Gastroesophageal sphincter (tissue), 4 donors: ENCODE data around the gene ZC2HC1B. TPM values are rescaled to one million over a fixed set of nuclear protein-coding genes. Genes with fewer than 3 reads are reported as not detected.

Experiments
- ATAC-seq: fragments of 150-250 bp; one replicate; pipeline ENCODE4 v1.9.1; 2016; ENCODE audit warnings: mild to moderate bottlenecking, moderate library complexity
- H3K27ac ChIP-seq, 4 donors: fragments of 200-600 bp; sonication (generic) in 3 of 4; 1 replicate in 3 of 4; 2 replicates in 1 of 4; pipeline ENCODE4 v1.5.1; 2016 to 2019
- H3K27me3 ChIP-seq: fragments of 200-600 bp; sonication (generic); one replicate; pipeline ENCODE4 v1.5.1; 2019
- H3K36me3 ChIP-seq, 2 donors: fragments of 200-600 bp; sonication (generic); one replicate each; pipeline ENCODE4 v1.5.1; 2019; ENCODE audit warnings: control low read depth in 1 of 2
- H3K4me1 ChIP-seq, 3 donors: fragments of 200-600 bp; sonication (generic); 1 replicate in 2 of 3; 2 replicates in 1 of 3; pipeline ENCODE4 v1.5.1; 2016 to 2019; ENCODE audit warnings: control low read depth in 2 of 3
- H3K4me3 ChIP-seq, 2 donors: fragments of 200-600 bp; sonication (generic); one replicate each; pipeline ENCODE4 v1.5.1; 2019; ENCODE audit warnings: mild to moderate bottlenecking in 1 of 2, moderate library complexity in 1 of 2
- H3K9me3 ChIP-seq, 3 donors: fragments of 200-600 bp; sonication (generic); one replicate each; pipeline ENCODE4 v1.5.1; 2017 to 2019; ENCODE audit warnings: control low read depth in 2 of 3
- CTCF ChIP-seq, 4 experiments: fragments of 200-600 bp in 2 of 4; fragments of 450-650 bp in 2 of 4; sonication (generic) in 1 of 4; IDR thresholded peaks; one replicate each; pipeline ENCODE4 v1.5.1; 2017 to 2019; ENCODE audit warnings: antibody characterized with exemption in 4 of 4, mild to moderate bottlenecking in 2 of 4, moderate library complexity in 2 of 4
- EP300 ChIP-seq: sonication (generic); formaldehyde crosslinking; IDR thresholded peaks from one replicate; pipeline ENCODE4 v1.6.1; 2017; ENCODE audit warnings: antibody characterized with exemption, mild to moderate bottlenecking
- POLR2A ChIP-seq, 2 donors: fragments of 450-650 bp; IDR thresholded peaks; one replicate each; pipeline ENCODE4 v1.6.1; 2017; ENCODE audit warnings: antibody characterized with exemption in 2 of 2, mild to moderate bottlenecking in 2 of 2, moderate library complexity in 1 of 2
- POLR2AphosphoS5 ChIP-seq: sonication (generic); formaldehyde crosslinking; IDR thresholded peaks from one replicate; pipeline ENCODE4 v1.6.1; 2017; ENCODE audit warnings: antibody characterized with exemption
- WGBS, 2 donors: methylation state at CpG; one replicate each; pipeline ENCODE4 v1.1.5; 2018; ENCODE audit warnings: low coverage in 1 of 2; 5-methylcytosine and 5-hydroxymethylcytosine counted together
- total RNA-seq, 4 donors: library from RNA; depleted of rRNA; stranded (reverse); fragments of >200 nt; gene quantifications; one replicate each; pipeline ENCODE4 v1.1.0, GENCODE V29; 2016

The ZC2HC1B gene
- total RNA-seq, 4 donors from 2014 or later: not detected

- TF ChIP-seq POLR2A (IDR thresholded peaks at IDR 0.05) (no peak), POLR2AphosphoS5 (no peak), EP300 (no peak), CTCF (IDR thresholded peaks at IDR 0.05) (no peak)
- Histone ChIP-seq H3K4me1 (no peaks in the 10 kb centered on the region), H3K27me3 (no peaks in the 10 kb centered on the region), H3K9me3 (no peaks in the 10 kb centered on the region), H3K4me3 (no peak overlapping the region), H3K36me3 (peaks cover 0 to 6% of the 10 kb centered on the region in 2 donors), H3K27ac (no peak overlapping the region)
- no peak for ATAC-seq
Observed at GRCh38 chr6:143828572-143828971, 35.7 kb upstream of the ZC2HC1B start.

- ATAC-seq: no peak
- Histone ChIP-seq H3K27ac (no peak overlapping the region), H3K4me3 (no peak overlapping the region), H3K27me3 (no peaks in the 10 kb centered on the region), H3K36me3 (no peaks in the 10 kb centered on the region), H3K4me1 (no peaks in the 10 kb centered on the region), H3K9me3 (no peaks in the 10 kb centered on the region)
- no peak for TF ChIP-seq POLR2A (IDR thresholded peaks at IDR 0.05)
- TF ChIP-seq POLR2AphosphoS5: no peak
- TF ChIP-seq CTCF (IDR thresholded peaks at IDR 0.05): no peak
- TF ChIP-seq EP300: no peak
- WGBS, 2 donors: 90 to 94% methylated on average over 2 of the region's 2 CpGs
Observed at GRCh38 chr6:143836150-143836549, 28.1 kb upstream of the ZC2HC1B start.

GRCh38 chr6:143838395-143838794, 25.9 kb upstream of the ZC2HC1B start:
- no peaks in the 10 kb centered on the region for H3K9me3 ChIP-seq
- peaks cover 0 to 7% (median 0%) of the 10 kb centered on the region in 3 donors for H3K4me1 ChIP-seq
- H3K27ac ChIP-seq: no peak overlapping the region
- ATAC-seq: no peak
- H3K27me3 ChIP-seq: no peaks in the 10 kb centered on the region
- TF ChIP-seq CTCF (IDR thresholded peaks at IDR 0.05): no peak
- TF ChIP-seq EP300: no peak
- TF ChIP-seq POLR2A (IDR thresholded peaks at IDR 0.05): no peak
- TF ChIP-seq POLR2AphosphoS5: no peak
- WGBS, 2 donors: 77 to 94% methylated on average over 5 of the region's 5 CpGs
- H3K36me3 ChIP-seq: no peaks in the 10 kb centered on the region
- H3K4me3 ChIP-seq: no peak overlapping the region

- H3K4me1 ChIP-seq: peaks cover 0 to 15% (median 3%) of the 10 kb centered on the region in 3 donors
- TF ChIP-seq POLR2A (IDR thresholded peaks at IDR 0.05): no peak
- TF ChIP-seq CTCF (IDR thresholded peaks at IDR 0.05): no peak
- no peak for TF ChIP-seq POLR2AphosphoS5
- TF ChIP-seq EP300: no peak
- H3K36me3 ChIP-seq: no peaks in the 10 kb centered on the region
- no peak overlapping the region for H3K27ac ChIP-seq
- 66 to 67% methylated on average over 3 to 4 of the region's 4 CpGs for WGBS, 2 donors
- H3K27me3 ChIP-seq: no peaks in the 10 kb centered on the region
- H3K4me3 ChIP-seq: no peak overlapping the region
- no peaks in the 10 kb centered on the region for H3K9me3 ChIP-seq
- ATAC-seq: no peak
Observed at GRCh38 chr6:143839196-143839595, 25.1 kb upstream of the ZC2HC1B start.

GRCh38 chr6:143840595-143841265, 23.5 kb upstream of the ZC2HC1B start:
- H3K27me3 ChIP-seq: no peaks in the 10 kb centered on the region
- H3K27ac ChIP-seq: no peak overlapping the region
- peaks cover 0 to 30% (median 3%) of the 10 kb centered on the region in 3 donors for H3K4me1 ChIP-seq
- no peak overlapping the region for H3K4me3 ChIP-seq
- TF ChIP-seq POLR2A (IDR thresholded peaks at IDR 0.05): no peak
- ATAC-seq: no peak
- no peaks in the 10 kb centered on the region for H3K9me3 ChIP-seq
- 92 to 100% methylated on average over 4 to 6 of the region's 6 CpGs for WGBS, 2 donors
- peaks cover 0 to 13% of the 10 kb centered on the region in 2 donors for H3K36me3 ChIP-seq
